ENCODE results near the gene TMEM150A.

GRCh38 chr2:85635011-85635410, 32.5 kb upstream of the TMEM150A start:
- TF ChIP-seq CTCF (IDR thresholded peaks at IDR 0.05; ENCODE audit: insufficient read depth, low read length, poor library complexity, severe bottlenecking) (no peak), EZH2phosphoT487 (conservative IDR thresholded peaks at IDR 0.05; ENCODE audit: low read length) (no peak)
